HUDEP-2 (cell line): ENCODE results near the gene C1QL1.

Experiments used
- DNase-seq, 76 experiments: peaks; one replicate each; lab custom pipeline; 2025; ENCODE audit not compliant: unreplicated experiment in 76 of 76; lab: John Stamatoyannopoulos, UW

C1QL1 gene

GRCh38 chr17:44968225-44969143 is at the start of gene C1QL1:
Gene C1QL1 (minus strand): TSS chr17:44968303. CDS start chr17:44968048, 255 bp downstream.
- peak in 73 of 76 experiments; percentile 38 to 93 (median 80) for DNase-seq

GRCh38 chr17:45016823-45017222 is 48.7 kb upstream of the C1QL1 start:
- peak in 2 of 76 experiments; percentile 7 to 31 for DNase-seq

- DNase-seq: no peak
Measured at GRCh38 chr17:45016237-45016636, 48.1 kb upstream of the C1QL1 start.

DNA sequence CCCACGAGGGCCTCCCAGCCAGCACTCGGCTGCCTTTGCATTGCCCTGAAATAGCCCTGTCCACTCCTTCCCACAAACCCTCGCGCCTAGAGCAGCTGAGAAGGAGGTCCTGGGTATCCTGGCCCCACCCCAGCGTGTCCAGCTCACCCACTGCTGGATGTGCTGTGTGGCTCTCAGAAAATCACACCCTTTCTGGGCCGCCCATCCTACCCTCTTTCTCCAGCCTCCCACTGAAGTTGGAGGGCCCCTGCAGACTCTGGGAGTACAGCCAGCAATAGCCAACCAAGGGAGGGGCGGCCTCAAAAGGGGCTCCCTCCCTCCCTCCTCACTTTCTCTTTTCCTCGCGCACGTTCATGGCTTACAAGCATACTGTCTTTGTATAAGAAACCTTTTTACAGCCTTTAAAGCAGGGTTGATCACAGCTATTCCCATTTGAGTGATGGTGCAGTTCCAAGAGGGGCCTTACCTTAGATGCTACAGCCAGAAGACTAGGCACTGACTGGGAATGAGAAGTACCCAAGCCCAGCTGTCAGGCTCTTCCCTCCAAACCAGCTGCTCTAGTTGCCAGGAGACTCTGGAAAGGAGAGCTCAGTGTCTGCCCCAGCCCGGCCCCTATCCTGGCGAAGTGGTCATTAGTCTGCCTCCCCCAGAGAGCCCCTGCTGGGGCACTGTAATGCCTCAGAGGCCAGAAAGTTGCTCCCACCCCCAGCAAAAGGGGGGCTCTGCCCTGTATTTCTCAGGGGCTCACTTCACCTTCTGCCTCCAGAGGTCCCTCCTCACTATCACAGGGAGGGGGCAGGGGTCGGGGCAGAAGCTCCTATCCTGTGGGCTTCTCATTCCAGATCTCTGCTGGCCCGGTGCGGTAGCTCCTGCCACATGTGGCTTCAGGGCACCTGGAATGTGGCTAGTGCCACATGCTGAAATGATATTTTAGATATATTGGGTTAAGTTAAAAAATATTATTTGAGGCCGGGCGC is 45.2 kb upstream of the C1QL1 start:
- DNase-seq: no peak

DNA sequence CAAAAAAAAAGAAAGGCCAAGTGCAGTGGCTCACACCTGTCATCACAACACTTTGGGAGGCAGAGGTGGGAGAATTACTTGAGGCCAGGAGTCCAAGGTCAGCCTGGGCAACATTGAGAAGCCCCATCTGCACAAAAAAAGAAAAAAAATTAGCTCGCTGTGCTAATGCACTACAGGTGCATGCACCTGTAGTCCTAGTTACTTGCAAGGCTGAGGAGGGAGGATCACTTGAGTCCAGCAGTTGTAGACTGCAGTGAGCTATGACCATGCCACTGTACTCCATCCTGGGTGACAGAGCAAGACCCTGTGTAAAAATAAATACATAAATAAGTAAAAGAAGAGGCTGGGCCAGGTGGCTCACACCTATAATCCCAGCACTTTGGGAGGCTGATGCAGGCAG is 43.7 kb upstream of the C1QL1 start:
- no peak for DNase-seq

DNA sequence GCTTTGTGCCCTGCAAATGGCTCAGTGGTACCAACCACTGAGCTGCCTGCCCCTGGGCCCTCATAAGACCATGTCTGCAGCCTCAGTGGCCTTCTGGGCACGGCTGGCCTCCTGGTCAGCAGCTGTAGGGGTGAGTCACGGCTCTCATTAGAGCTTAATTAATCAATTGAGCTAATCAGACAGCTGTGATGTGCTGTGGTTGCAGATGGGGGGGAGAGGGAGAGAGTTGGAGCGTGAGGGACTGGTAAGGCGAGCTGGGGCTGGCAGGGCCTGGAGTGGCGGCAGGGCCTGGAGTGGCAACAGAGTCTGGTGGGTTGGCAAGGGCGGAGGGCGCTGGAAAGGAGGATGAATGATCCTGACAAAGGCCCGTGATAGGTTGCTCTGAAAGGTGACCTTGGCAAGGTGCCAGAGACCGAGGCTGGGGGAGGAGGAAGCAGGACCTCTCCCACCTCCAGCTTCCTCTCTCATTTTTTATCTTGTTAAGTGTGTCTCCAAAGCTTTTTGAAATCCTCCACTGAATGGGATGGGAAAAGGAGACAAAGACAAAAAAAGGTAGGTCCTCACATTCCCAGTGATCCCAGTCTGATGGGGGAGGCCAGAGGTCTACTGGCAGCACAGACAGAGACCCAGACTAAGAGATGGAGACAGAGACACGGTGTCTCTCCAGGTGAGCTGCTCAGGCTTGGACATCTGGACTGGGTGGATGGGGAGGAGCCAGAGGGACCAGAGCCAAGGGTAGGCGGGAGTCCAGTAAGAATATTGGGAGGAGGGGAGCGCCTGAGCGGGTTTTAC is 41.8 kb upstream of the C1QL1 start:
- DNase-seq: no peak

GRCh38 chr17:45008216-45008615 is 40.1 kb upstream of the C1QL1 start:
- DNase-seq: no peak

DNA sequence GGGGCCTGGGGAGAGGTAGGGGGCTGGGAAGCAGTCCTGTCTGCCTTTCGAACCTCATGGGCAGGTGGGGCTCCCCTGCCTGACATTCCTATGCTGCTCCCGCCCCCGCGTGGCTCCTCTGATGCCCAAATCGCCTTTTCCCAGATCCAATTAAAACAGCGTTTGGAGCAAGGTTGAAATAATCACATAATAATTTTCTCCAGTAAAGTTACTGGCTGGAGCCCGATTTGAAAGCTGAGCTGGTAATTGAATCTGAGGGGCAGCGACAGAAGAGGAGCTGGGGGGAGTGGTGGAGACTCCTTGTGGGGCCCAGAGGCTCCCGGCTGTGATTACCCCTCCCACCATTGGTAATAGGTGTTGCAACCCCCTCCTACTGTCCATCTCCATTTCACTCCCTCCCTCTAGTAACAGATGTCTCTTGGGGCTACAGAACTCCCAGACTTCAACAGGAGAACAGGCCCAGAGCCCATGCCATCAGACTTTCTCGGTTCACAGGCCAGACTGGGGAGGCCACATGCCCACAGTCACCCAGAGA is 38.9 kb upstream of the C1QL1 start:
- DNase-seq: no peak

GRCh38 chr17:45005700-45006099 is 37.6 kb upstream of the C1QL1 start:
- no peak for DNase-seq

DNA sequence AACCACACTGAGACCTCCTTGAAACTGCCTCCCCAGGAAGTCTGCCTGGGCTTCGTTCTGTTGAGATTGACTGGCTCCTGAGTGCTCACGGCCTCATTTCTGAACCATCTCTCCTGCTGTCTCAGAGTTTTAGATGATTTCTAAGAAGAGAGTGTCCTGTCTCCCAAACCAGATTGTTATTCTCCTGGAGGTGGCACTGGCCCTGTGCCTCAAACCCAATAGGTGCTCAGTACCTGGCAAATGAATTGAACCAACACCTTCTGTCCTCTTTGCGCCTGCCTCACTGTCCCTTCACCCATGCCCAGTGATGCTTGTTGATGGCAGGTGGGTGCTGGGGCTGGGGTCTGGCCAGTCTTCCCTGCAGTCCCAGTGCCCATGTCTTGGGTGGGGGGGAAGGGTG is 36.3 kb upstream of the C1QL1 start:
- no peak for DNase-seq

- no peak for DNase-seq
Measured at GRCh38 chr17:45003877-45004276, 35.8 kb upstream of the C1QL1 start.

- DNase-seq: no peak
Measured at GRCh38 chr17:45001310-45001709, 33.2 kb upstream of the C1QL1 start.

DNA sequence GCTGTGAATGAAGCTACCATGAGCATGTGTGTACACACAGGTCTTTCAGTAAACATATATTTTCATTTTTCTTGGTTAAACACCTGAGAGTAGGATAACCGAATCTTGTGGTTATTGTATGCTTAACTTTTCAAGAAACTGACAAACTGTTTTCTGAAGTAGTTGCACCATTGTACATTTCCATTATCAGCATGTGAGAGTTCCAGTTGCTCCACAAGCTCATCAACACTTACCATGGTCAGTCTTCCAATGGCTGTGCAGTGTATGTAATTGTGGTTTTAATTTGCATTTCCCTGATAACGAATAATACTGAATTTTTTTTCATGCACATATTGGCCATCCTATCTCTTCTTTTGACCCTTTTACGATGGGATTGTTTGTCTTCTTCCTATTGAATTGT is 31.3 kb upstream of the C1QL1 start:
- no peak for DNase-seq

DNA sequence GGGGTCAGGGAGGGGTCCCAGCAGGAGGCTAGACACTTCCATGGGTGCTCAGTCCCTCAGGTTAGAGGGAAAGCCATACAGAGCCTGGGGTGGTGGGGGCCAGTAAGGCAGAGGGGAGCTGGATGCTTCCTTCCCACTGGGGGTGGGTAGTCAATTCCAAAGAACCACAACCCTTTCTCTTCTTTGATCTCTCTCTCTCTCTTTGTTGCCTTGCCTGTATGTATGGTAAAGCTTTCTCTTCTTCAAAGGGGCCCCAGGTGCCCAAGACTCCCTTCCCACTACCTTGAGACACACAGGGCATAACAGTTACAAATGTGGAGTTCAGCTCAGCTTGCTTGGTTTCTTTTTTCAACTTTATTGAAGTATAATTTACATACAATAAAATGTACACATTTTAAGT is 30.5 kb upstream of the C1QL1 start:
- DNase-seq: no peak

DNA sequence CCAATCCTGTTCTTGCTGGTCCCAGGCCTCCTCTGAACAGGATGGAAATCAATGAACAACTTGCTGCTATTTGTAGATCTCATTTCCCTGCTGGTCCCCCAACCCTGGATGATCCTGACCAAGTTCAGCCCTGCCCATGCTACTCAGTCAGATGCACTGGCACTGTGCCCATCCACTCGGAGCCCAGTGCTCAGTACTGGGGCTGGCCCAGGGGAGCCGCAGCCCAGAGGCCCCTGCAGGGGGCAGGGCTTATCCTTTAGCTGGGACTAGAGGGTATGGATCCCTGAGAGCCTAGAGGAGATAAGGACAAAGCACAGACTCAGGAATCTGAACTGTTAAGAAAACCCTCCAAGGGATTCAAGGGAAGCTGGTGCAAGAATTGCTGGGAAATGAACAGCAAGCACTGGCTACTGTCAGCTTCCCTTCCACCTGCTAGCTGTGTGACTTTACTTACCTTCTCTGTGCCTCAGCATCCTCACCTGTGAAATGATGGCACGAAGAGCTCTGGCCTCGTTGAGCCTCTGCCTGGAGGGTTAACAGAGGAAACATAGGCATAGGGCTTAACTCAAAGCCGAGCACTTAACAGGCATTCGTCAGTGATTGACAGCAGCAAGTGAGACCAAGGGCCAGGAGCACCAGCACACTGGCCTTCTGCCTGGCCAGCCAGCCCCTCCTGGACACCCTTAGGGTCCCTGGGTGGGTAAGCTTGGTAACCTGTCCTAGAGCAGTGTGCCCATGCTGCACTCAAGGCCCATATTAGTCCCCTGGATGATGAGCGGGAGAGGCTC is 29.8 kb upstream of the C1QL1 start:
- DNase-seq: peak in 22 of 76 experiments; percentile 1 to 39 (median 12)

GRCh38 chr17:44996304-44996703 is 28.2 kb upstream of the C1QL1 start:
- no peak for DNase-seq

DNA sequence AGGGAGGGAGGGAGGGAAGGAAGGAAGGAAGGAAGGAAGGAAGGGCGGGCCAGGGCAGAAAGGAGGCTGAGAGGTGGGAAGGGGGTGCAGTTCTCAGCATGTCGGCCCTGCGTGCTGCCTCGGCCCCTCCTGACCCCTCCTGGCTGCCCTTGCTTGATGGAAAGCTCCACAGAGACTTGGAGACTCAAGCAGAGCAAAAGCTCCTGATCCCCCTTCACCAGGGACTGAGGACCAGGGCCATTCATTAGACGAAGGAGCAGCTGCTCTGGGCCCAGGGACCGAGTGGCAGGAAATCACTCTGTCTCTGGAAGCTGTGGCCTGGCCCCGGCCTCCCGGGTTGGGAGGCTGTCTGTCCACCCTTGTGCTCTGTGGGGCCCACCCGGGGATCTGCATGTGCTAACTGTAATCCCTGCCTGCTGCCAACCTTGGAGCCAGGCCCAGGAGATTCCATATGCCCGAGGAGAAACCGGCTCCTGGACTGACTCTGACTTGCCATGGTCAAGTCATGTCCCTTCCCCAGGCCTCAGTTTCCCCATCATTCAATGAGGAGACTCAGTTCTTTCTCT is 27.4 kb upstream of the C1QL1 start:
- no peak for DNase-seq

DNA sequence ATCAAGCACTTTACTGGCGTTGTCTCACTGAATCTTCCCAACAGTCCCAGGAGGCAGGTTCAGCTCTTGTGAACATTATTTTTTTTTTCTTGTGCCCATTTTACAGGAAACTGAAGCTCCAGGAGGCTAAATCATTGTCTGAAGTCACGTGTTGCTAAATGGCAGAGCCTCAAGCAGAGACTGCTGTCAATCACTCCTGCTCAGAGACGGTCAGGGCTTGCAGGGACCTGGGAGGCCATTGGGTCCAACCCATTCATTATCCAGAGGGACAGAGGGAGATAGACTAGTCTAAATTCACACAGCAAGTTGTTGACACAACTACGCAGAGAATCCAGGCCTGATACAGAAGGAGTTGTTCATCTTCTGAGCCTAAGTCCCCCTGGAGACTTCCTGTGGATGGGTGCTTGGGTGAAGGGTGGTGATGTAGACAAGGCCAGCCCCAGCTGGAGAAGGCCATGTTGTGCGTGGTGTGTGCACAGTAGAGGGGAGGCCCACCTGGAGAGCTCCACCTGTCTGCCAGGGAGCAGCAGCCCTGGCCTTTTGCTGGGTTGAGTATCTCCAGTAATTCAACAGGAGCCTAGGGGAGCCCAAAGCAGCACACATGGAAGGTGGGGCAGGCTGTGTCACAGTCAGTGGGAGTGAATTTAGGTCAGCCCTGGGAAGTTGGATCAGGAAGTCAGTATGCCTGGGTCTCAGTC is 24.3 kb upstream of the C1QL1 start:
- DNase-seq: no peak

DNA sequence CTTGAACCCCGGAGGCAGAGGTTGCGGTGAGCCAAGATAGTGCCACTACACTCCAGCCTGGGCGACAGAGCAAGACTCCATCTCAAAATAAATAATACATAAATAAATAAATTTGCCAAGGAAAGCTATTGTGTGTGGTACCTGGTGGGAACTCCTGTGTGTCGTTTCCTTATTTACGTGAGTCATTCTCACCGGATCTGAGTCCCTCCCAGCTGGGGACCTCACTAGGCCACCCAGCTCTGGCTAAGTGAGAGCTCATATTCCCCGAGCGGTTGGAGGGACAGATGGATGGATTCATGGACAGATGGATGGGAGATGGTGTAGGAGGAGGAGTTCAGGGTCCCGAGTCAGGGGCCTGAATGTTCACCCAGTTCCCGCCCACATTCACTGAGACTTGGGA is 22.9 kb upstream of the C1QL1 start:
- DNase-seq: no peak
